Esophagus squamous epithelium (tissue), 5 donors: Measurements from ENCODE around the gene TPBG. TPM values are rescaled to one million over a fixed set of nuclear protein-coding genes. Genes with fewer than 3 reads are reported as not detected.

Experiments
- DNase-seq: peaks from one replicate; lab custom pipeline; 2025; lab: John Stamatoyannopoulos, UW
- H3K27ac ChIP-seq, 4 donors: fragments of 200-600 bp; sonication (generic); one replicate each; pipeline ENCODE4 v1.5.1; 2016 to 2019; ENCODE audit warnings: mild to moderate bottlenecking in 1 of 4
- H3K27me3 ChIP-seq, 4 donors: fragments of 200-600 bp; sonication (generic); 1 replicate in 3 of 4; 2 replicates in 1 of 4; pipeline versions ENCODE4 v1.5.1 to v1.6.0; 2017 to 2021; ENCODE audit warnings: antibody characterized with exemption in 1 of 4
- H3K36me3 ChIP-seq, 3 donors: fragments of 200-600 bp; sonication (generic); one replicate each; pipeline ENCODE4 v1.5.1; 2016 to 2019
- H3K4me1 ChIP-seq, 3 donors: fragments of 200-600 bp; sonication (generic); one replicate each; pipeline ENCODE4 v1.5.1; 2017 to 2019
- H3K4me3 ChIP-seq, 4 donors: fragments of 200-600 bp; sonication (generic); 1 replicate in 3 of 4; 2 replicates in 1 of 4; pipeline ENCODE4 v1.5.1; 2016 to 2019; ENCODE audit warnings: mild to moderate bottlenecking in 2 of 4, moderate library complexity in 1 of 4
- H3K9me3 ChIP-seq, 3 donors: fragments of 200-600 bp; sonication (generic); one replicate each; pipeline ENCODE4 v1.5.1; 2016 to 2019
- CTCF ChIP-seq, 6 experiments: fragments of 450-650 bp in 4 of 6; fragments of 200-600 bp in 2 of 6; sonication (generic) in 2 of 6; IDR thresholded peaks; one replicate each; pipeline ENCODE4 v1.5.1; 2016 to 2019; ENCODE audit warnings: antibody characterized with exemption in 6 of 6, mild to moderate bottlenecking in 4 of 6, moderate library complexity in 4 of 6
- POLR2A ChIP-seq, 4 donors: fragments of 450-650 bp; IDR thresholded peaks; one replicate each; pipeline ENCODE4 v1.6.1; 2017; ENCODE audit warnings: antibody characterized with exemption in 4 of 4, mild to moderate bottlenecking in 4 of 4, moderate library complexity in 3 of 4
- WGBS, 2 donors: methylation state at CpG; one replicate each; pipeline ENCODE4 v1.1.5; 2018; 5-methylcytosine and 5-hydroxymethylcytosine counted together
- intact Hi-C: fragments of 100-400 bp; cut with DNase I; formaldehyde crosslinking; loops from one replicate; pipeline ENCODE4 v1.15.0; 2022
- total RNA-seq, 4 donors: library from RNA; depleted of rRNA; stranded (reverse); fragments of >200 nt; gene quantifications; one replicate each; pipeline ENCODE4 v1.1.0, GENCODE V29; 2016
- donor health status: DM: yes; HTN: yes; CAD: no.

The TPBG gene
- total RNA-seq, 4 donors from 2014 or later: 18.2 to 41.9 (median 31.5) TPM

DNA sequence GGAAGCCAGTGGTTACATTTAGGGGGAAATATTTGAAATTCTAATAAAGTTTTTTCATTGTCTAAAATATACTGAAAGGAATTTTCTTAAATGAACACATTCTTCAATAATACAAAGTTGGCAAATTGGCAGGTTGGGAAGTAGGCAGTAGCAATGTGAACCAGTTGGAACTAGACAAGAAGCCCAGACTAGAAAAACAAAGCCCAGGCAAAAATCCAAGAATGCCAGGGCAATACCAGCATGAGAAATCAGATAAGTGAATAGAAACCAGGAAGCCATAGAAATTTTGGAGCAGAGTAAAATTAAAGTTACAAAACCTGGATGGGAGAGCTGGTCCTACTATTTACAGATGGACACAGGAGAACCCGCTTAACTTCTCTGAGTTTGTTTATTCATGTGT, 52.2 kb downstream of the TPBG start:
- TF ChIP-seq CTCF (IDR thresholded peaks at IDR 0.05) (no peak), POLR2A (IDR thresholded peaks at IDR 0.05) (no peak)
- H3K9me3 ChIP-seq: no peaks in the 10 kb centered on the region
- H3K36me3 ChIP-seq: no peaks in the 10 kb centered on the region
- H3K27me3 ChIP-seq: no peaks in the 10 kb centered on the region
- DNase-seq: no peak
- H3K4me3 ChIP-seq: no peak overlapping the region
- 59 to 70% methylated on average over 1 of the region's 1 CpG for WGBS, 2 donors
- intact Hi-C loops: no loop called here
- H3K27ac ChIP-seq: no peak overlapping the region
- H3K4me1 ChIP-seq: peaks cover 0 to 6% (median 4%) of the 10 kb centered on the region in 3 donors

GRCh38 chr6:82416346-82416745, 52.7 kb downstream of the TPBG start:
- WGBS, 2 donors: 47 to 53% methylated on average over 2 of the region's 2 CpGs
- no peak overlapping the region for H3K4me3 ChIP-seq
- no peak for DNase-seq
- H3K4me1 ChIP-seq: peaks cover 0 to 6% (median 4%) of the 10 kb centered on the region in 3 donors
- TF ChIP-seq CTCF (IDR thresholded peaks at IDR 0.05): no peak
- TF ChIP-seq POLR2A (IDR thresholded peaks at IDR 0.05): no peak
- no peak overlapping the region for H3K27ac ChIP-seq
- no peaks in the 10 kb centered on the region for H3K9me3 ChIP-seq
- H3K36me3 ChIP-seq: no peaks in the 10 kb centered on the region
- intact Hi-C loops: no loop called here
- no peaks in the 10 kb centered on the region for H3K27me3 ChIP-seq

Other genes starting within 250 kb of the TPBG start
- gene IBTK, start 116.1 kb upstream of the TPBG start, total RNA-seq: 10 to 100 TPM; 15.0 to 33.5 (median 27.0) TPM